Rectal smooth muscle tissue (tissue), 1 donor: ENCODE measurements around the gene TNS1.

Experiments used
- H3K27ac ChIP-seq: one replicate; pipeline ENCODE4 v1.7.0; 2013; ENCODE audit warnings: low read depth, low read length, inconsistent platforms
- H3K27me3 ChIP-seq: one replicate; pipeline ENCODE4 v1.7.0; 2013; ENCODE audit warnings: low read length; ENCODE audit not compliant: control insufficient read depth, insufficient read depth
- H3K36me3 ChIP-seq: one replicate; pipeline ENCODE4 v1.7.0; 2013; ENCODE audit warnings: low read length; ENCODE audit not compliant: control insufficient read depth, insufficient read depth
- H3K4me1 ChIP-seq: one replicate; pipeline ENCODE4 v1.7.0; 2013; ENCODE audit warnings: low read length; ENCODE audit not compliant: control insufficient read depth, insufficient read depth
- H3K4me3 ChIP-seq: one replicate; pipeline ENCODE4 v1.7.0; 2013; ENCODE audit warnings: low read length
- H3K9ac ChIP-seq: one replicate; pipeline ENCODE4 v1.7.0; 2013; ENCODE audit warnings: low read length

Gene TNS1

GRCh38 chr2:217822296-217823252 lies 180.2 kb downstream of the TNS1 start:
- peak overlapping the region; percentile 44 for H3K27ac ChIP-seq
- H3K4me1 ChIP-seq: peaks cover 40% of the 10 kb centered on the region
- peaks cover 14% of the 10 kb centered on the region for H3K36me3 ChIP-seq
- no peak overlapping the region for H3K4me3 ChIP-seq
- H3K27me3 ChIP-seq: no peaks in the 10 kb centered on the region
- H3K9ac ChIP-seq: no peak overlapping the region

GRCh38 chr2:217821536-217822147 lies 181.2 kb downstream of the TNS1 start:
- no peaks in the 10 kb centered on the region for H3K27me3 ChIP-seq
- H3K36me3 ChIP-seq: peaks cover 23% of the 10 kb centered on the region
- H3K27ac ChIP-seq: peak overlapping the region; percentile 44
- H3K9ac ChIP-seq: no peak overlapping the region
- H3K4me3 ChIP-seq: no peak overlapping the region
- peaks cover 41% of the 10 kb centered on the region for H3K4me1 ChIP-seq

GRCh38 chr2:217820904-217821303 lies 181.9 kb downstream of the TNS1 start:
- no peak overlapping the region for H3K4me3 ChIP-seq
- H3K4me1 ChIP-seq: peaks cover 41% of the 10 kb centered on the region
- H3K27me3 ChIP-seq: no peaks in the 10 kb centered on the region
- H3K27ac ChIP-seq: peak overlapping the region; percentile 28
- H3K36me3 ChIP-seq: peaks cover 24% of the 10 kb centered on the region
- H3K9ac ChIP-seq: no peak overlapping the region

- Histone ChIP-seq H3K27me3 (no peaks in the 10 kb centered on the region), H3K9ac (no peak overlapping the region), H3K27ac (peak overlapping the region; percentile 28), H3K4me1 (peaks cover 38% of the 10 kb centered on the region), H3K4me3 (no peak overlapping the region), H3K36me3 (peaks cover 24% of the 10 kb centered on the region)
Measured at GRCh38 chr2:217820091-217820819, 182.5 kb downstream of the TNS1 start.

GRCh38 chr2:217818293-217818850 lies 184.4 kb downstream of the TNS1 start:
- Histone ChIP-seq H3K27ac (peak overlapping the region; percentile 81), H3K36me3 (peaks cover 32% of the 10 kb centered on the region), H3K9ac (no peak overlapping the region), H3K4me3 (no peak overlapping the region), H3K27me3 (no peaks in the 10 kb centered on the region), H3K4me1 (peaks cover 32% of the 10 kb centered on the region)

GRCh38 chr2:217817466-217818292 lies 185.1 kb downstream of the TNS1 start:
- Histone ChIP-seq H3K27ac (peak overlapping the region; percentile 81), H3K9ac (no peak overlapping the region), H3K4me3 (no peak overlapping the region), H3K36me3 (peaks cover 38% of the 10 kb centered on the region), H3K4me1 (peaks cover 25% of the 10 kb centered on the region), H3K27me3 (no peaks in the 10 kb centered on the region)

GRCh38 chr2:217816396-217816869 lies 186.4 kb downstream of the TNS1 start:
- H3K27ac ChIP-seq: peak overlapping the region; percentile 81
- H3K36me3 ChIP-seq: peaks cover 49% of the 10 kb centered on the region
- H3K4me1 ChIP-seq: peaks cover 24% of the 10 kb centered on the region
- no peak overlapping the region for H3K4me3 ChIP-seq
- H3K27me3 ChIP-seq: no peaks in the 10 kb centered on the region
- no peak overlapping the region for H3K9ac ChIP-seq

- Histone ChIP-seq H3K4me3 (no peak overlapping the region), H3K4me1 (peaks cover 27% of the 10 kb centered on the region), H3K9ac (no peak overlapping the region), H3K27ac (no peak overlapping the region), H3K27me3 (no peaks in the 10 kb centered on the region), H3K36me3 (peaks cover 62% of the 10 kb centered on the region)
Measured at GRCh38 chr2:217813828-217814227, 189.0 kb downstream of the TNS1 start.

GRCh38 chr2:217812170-217812569 lies 190.6 kb downstream of the TNS1 start:
- Histone ChIP-seq H3K36me3 (peaks cover 60% of the 10 kb centered on the region), H3K27ac (peak overlapping the region; percentile 6), H3K4me1 (peaks cover 34% of the 10 kb centered on the region), H3K9ac (no peak overlapping the region), H3K27me3 (no peaks in the 10 kb centered on the region), H3K4me3 (no peak overlapping the region)

- H3K36me3 ChIP-seq: peaks cover 60% of the 10 kb centered on the region
- H3K27me3 ChIP-seq: no peaks in the 10 kb centered on the region
- peak overlapping the region; percentile 69 for H3K27ac ChIP-seq
- H3K4me3 ChIP-seq: no peak overlapping the region
- H3K4me1 ChIP-seq: peaks cover 36% of the 10 kb centered on the region
- H3K9ac ChIP-seq: no peak overlapping the region
Measured at GRCh38 chr2:217810260-217810659, 192.5 kb downstream of the TNS1 start.

GRCh38 chr2:217809736-217810135 lies 193.1 kb downstream of the TNS1 start:
- no peak overlapping the region for H3K9ac ChIP-seq
- H3K27me3 ChIP-seq: no peaks in the 10 kb centered on the region
- no peak overlapping the region for H3K4me3 ChIP-seq
- peaks cover 56% of the 10 kb centered on the region for H3K36me3 ChIP-seq
- H3K27ac ChIP-seq: peak overlapping the region; percentile 69
- peaks cover 36% of the 10 kb centered on the region for H3K4me1 ChIP-seq
